C4-2B (cell line): ENCODE data around the gene EVC2.

ENCODE experiments used
- ZFX ChIP-seq: fragments of 450-650 bp; IDR thresholded peaks from 2 replicates; pipeline ENCODE4 v1.6.1; 2017
- TF ChIP-seq, protein P1 (sequence below): fragments of 450-650 bp; conservative IDR thresholded peaks from 2 replicates; pipeline ENCODE4 v1.5.1; 2017; ENCODE audit warnings: mild to moderate bottlenecking

- TF ChIP-seq, protein P1, sequence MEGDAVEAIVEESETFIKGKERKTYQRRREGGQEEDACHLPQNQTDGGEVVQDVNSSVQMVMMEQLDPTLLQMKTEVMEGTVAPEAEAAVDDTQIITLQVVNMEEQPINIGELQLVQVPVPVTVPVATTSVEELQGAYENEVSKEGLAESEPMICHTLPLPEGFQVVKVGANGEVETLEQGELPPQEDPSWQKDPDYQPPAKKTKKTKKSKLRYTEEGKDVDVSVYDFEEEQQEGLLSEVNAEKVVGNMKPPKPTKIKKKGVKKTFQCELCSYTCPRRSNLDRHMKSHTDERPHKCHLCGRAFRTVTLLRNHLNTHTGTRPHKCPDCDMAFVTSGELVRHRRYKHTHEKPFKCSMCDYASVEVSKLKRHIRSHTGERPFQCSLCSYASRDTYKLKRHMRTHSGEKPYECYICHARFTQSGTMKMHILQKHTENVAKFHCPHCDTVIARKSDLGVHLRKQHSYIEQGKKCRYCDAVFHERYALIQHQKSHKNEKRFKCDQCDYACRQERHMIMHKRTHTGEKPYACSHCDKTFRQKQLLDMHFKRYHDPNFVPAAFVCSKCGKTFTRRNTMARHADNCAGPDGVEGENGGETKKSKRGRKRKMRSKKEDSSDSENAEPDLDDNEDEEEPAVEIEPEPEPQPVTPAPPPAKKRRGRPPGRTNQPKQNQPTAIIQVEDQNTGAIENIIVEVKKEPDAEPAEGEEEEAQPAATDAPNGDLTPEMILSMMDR: no peak
- no peak for TF ChIP-seq ZFX
Observed at GRCh38 chr4:5706486-5707290, 1.7 kb downstream of the EVC2 start.
